ENCODE measurements around the gene MAP2K7. TPM values are rescaled to one million over a fixed set of nuclear protein-coding genes. Genes with fewer than 3 reads are reported as not detected.

MAP2K7 gene
- total RNA-seq, 1 donor from 2014 or later: 42.1 TPM

- no peak for TF ChIP-seq CTCF (IDR thresholded peaks at IDR 0.05)
- Mint-ChIP-seq H3K27me3 (ENCODE audit: unreplicated experiment) (peaks cover 34% of the 10 kb centered on the region), H3K36me3 (ENCODE audit: unreplicated experiment) (no peaks in the 10 kb centered on the region), H3K27ac (ENCODE audit: unreplicated experiment) (peak overlapping the region; percentile 85), H3K4me3 (ENCODE audit: unreplicated experiment) (peak overlapping the region; percentile 78), H3K9me3 (ENCODE audit: unreplicated experiment) (no peaks in the 10 kb centered on the region), H3K4me1 (ENCODE audit: unreplicated experiment) (peaks cover 28% of the 10 kb centered on the region)
- peak; percentile 95 for DNase-seq (ENCODE audit: extremely low spot score, unreplicated experiment)
Measured at GRCh38 chr19:7871437-7872305, 32.0 kb upstream of the MAP2K7 start.

DNA sequence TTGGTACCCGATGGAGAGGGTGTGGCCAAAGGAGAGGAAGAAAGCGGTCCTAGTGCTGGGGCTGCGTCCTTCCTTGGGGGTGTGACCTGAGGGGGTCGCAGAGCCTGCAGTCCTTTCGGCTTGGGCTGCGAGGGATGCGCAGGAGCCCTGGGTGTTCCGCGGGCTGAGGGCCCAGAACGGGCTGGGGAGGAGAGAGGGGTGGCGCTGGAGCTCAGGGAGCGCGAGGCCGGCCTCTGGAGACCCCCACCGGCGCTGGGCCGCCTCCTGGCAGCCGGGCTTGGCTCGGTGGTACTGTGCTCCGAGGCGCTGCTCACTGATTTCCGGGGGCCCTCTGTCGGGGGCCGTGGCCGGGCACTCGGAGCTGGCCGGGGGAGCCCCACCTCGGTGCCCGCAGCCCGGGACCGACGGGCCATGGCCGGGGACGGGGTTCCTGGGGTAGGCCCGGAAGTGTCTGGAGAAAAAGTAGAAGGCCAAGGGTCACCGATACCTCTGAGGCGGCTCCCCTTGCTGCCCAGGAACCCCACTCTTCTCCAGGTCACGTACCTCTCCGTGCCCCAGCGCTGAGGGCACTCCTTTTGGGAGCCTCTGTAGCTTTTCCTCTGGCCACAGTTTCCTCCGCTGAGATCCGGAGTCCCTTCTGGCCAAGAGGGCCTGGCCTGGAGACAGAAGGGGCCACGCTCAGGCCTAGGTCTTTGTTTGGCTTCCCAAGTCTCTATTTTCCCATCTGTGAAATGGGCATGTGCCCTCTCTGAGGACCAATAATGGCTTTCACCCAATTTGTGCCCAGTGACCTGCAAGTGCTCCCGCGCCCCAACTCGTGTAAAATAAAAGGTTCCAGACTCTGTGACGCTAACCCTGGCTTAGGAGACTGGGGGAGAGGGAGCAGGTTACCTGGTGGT is 31.1 kb upstream of the MAP2K7 start:
- no peak for TF ChIP-seq CTCF (IDR thresholded peaks at IDR 0.05)
- H3K4me3 Mint-ChIP-seq (ENCODE audit: unreplicated experiment): peak overlapping the region; percentile 78

GRCh38 chr19:7873304-7874075 is 30.2 kb upstream of the MAP2K7 start:
- peaks cover 27% of the 10 kb centered on the region for H3K4me1 Mint-ChIP-seq (ENCODE audit: unreplicated experiment)
- H3K27me3 Mint-ChIP-seq (ENCODE audit: unreplicated experiment): peaks cover 27% of the 10 kb centered on the region
- no peak for DNase-seq (ENCODE audit: extremely low spot score, unreplicated experiment)
- H3K27ac Mint-ChIP-seq (ENCODE audit: unreplicated experiment): no peak overlapping the region
- no peaks in the 10 kb centered on the region for H3K9me3 Mint-ChIP-seq (ENCODE audit: unreplicated experiment)
- H3K36me3 Mint-ChIP-seq (ENCODE audit: unreplicated experiment): no peaks in the 10 kb centered on the region
- no peak for TF ChIP-seq CTCF (IDR thresholded peaks at IDR 0.05)
- H3K4me3 Mint-ChIP-seq (ENCODE audit: unreplicated experiment): peak overlapping the region; percentile 72

More for the DNA sequence above, 31.1 kb upstream of the MAP2K7 start:
- H3K27me3 Mint-ChIP-seq (ENCODE audit: unreplicated experiment): peaks cover 28% of the 10 kb centered on the region
- H3K4me1 Mint-ChIP-seq (ENCODE audit: unreplicated experiment): peaks cover 31% of the 10 kb centered on the region
- H3K36me3 Mint-ChIP-seq (ENCODE audit: unreplicated experiment): no peaks in the 10 kb centered on the region
- DNase-seq (ENCODE audit: extremely low spot score, unreplicated experiment): no peak
- no peak overlapping the region for H3K27ac Mint-ChIP-seq (ENCODE audit: unreplicated experiment)
- H3K9me3 Mint-ChIP-seq (ENCODE audit: unreplicated experiment): no peaks in the 10 kb centered on the region

DNA sequence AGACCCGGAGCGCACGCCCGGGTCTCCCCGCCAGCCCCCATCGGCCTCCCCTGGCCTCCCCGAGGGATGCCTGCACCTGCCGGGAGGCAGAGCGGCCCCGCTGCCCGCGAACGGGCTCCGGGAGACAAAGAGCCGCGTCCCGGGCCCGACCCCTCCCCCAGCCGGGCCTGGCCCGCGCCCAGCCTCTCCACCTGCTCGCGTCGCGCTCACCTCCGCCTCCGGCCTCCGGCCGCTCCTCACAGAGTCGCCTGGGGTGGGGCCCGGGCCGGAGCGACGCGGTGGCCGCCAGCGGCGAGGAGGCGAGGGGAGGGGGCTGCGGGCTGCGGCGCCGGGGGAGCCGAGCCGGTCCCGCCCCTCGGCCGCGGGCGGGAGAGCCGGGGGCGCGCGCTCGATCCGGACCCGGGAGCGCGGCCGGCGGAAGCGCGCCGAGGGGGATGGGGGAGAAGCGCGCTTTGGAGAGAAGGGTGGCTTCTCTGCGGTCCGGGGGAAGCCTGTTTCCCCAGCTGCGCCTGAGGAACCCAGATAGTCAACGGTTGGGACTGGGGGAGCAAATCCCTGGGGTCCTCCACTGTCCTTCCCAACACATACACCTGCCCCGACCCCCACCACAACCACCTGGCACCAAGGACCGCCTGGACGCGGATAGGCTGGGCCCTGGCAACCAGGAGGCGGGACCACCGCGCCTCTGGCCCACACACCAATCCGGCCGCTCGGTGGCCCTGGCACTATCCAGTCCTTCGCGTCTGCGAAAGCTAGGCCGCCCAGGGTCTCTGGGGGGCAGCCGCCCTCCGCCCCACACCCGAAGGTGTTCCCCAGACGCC is 29.4 kb upstream of the MAP2K7 start, which contains the start of gene PRR36:
PRR36 (minus strand) TSS at position 315 of the 821 bp plus-strand sequence. CDS start 701 bp downstream, outside the sequence.
- no peak for TF ChIP-seq CTCF (IDR thresholded peaks at IDR 0.05)
- Mint-ChIP-seq H3K4me3 (ENCODE audit: unreplicated experiment) (peak within 1 kb of the TSS; percentile 72), H3K9me3 (ENCODE audit: unreplicated experiment) (no peaks in the 10 kb centered on the region), H3K27ac (ENCODE audit: unreplicated experiment) (no peak within 1 kb of the TSS), H3K4me1 (ENCODE audit: unreplicated experiment) (peaks cover 23% of the 10 kb centered on the region), H3K27me3 (ENCODE audit: unreplicated experiment) (peaks cover 27% of the 10 kb centered on the region), H3K36me3 (ENCODE audit: unreplicated experiment) (no peaks in the 10 kb centered on the region)
- no peak for DNase-seq (ENCODE audit: extremely low spot score, unreplicated experiment)
